22Rv1 (cell line): ENCODE results near the gene NCR2.

Experiments
- H3K27ac ChIP-seq: fragments of 450-650 bp; 2 replicates; pipeline ENCODE4 v1.5.1; 2017
- CTCF ChIP-seq: fragments of 450-650 bp; IDR thresholded peaks from 2 replicates; pipeline ENCODE4 v1.5.1; 2017; ENCODE audit warnings: mild to moderate bottlenecking
- ZFX ChIP-seq: fragments of 450-650 bp; IDR thresholded peaks from 2 replicates; pipeline ENCODE4 v1.6.1; 2017; ENCODE audit warnings: antibody characterized with exemption, borderline replicate concordance

NCR2 gene

GRCh38 chr6:41371992-41372831 lies 36.8 kb downstream of the NCR2 start:
- no peak for TF ChIP-seq CTCF
- TF ChIP-seq ZFX = no peak

GRCh38 chr6:41372832-41373626 lies 37.6 kb downstream of the NCR2 start:
- no peak overlapping the region for H3K27ac ChIP-seq
- TF ChIP-seq ZFX (no peak), CTCF (no peak)

More at GRCh38 chr6:41371992-41372831, 36.8 kb downstream of the NCR2 start:
- H3K27ac ChIP-seq = no peak overlapping the region

- no peak for TF ChIP-seq CTCF
- no peak for TF ChIP-seq ZFX
Observed at GRCh38 chr6:41373627-41373918, 38.2 kb downstream of the NCR2 start.

GRCh38 chr6:41373919-41374617 lies 38.7 kb downstream of the NCR2 start:
- no peak for TF ChIP-seq ZFX
- peak; percentile 34 for TF ChIP-seq CTCF
- H3K27ac ChIP-seq = no peak overlapping the region

More at GRCh38 chr6:41373627-41373918, 38.2 kb downstream of the NCR2 start:
- H3K27ac ChIP-seq = no peak overlapping the region

- no peak overlapping the region for H3K27ac ChIP-seq
- TF ChIP-seq CTCF (no peak), ZFX (no peak)
Observed at GRCh38 chr6:41374618-41375590, 39.5 kb downstream of the NCR2 start.

- no peak for TF ChIP-seq ZFX
- no peak for TF ChIP-seq CTCF
- H3K27ac ChIP-seq = no peak overlapping the region
Observed at GRCh38 chr6:41375598-41376151, 40.3 kb downstream of the NCR2 start.
